Hepatocyte (in vitro differentiated cells): Measurements from ENCODE around the gene HRAS. TPM values are rescaled to one million over a fixed set of nuclear protein-coding genes. Genes with fewer than 3 reads are reported as not detected.

ENCODE experiments used
- DNase-seq: peaks from one replicate; pipeline ENCODE4 v3.0.0-alpha.2; 2016; ENCODE audit warnings: low spot score
- H2AFZ ChIP-seq: fragments of 200-600 bp; sonication (generic); 2 replicates; pipeline ENCODE4 v1.6.0; 2016; ENCODE audit warnings: antibody characterized with exemption, mild to moderate bottlenecking
- H3K27ac ChIP-seq: fragments of 200-600 bp; sonication (generic); 2 replicates; pipeline ENCODE4 v1.5.1; 2016; ENCODE audit warnings: mild to moderate bottlenecking
- H3K27me3 ChIP-seq: fragments of 200-600 bp; sonication (generic); 2 replicates; pipeline ENCODE4 v1.6.1; 2016
- H3K36me3 ChIP-seq: fragments of 200-600 bp; sonication (generic); replicated peaks from 2 replicates; pipeline ENCODE4 v1.5.1; 2016; ENCODE audit warnings: low read depth; ENCODE audit not compliant: insufficient read depth
- H3K4me1 ChIP-seq: fragments of 200-600 bp; sonication (generic); 2 replicates; pipeline ENCODE4 v1.5.1; 2016; ENCODE audit warnings: mild to moderate bottlenecking, moderate library complexity; ENCODE audit not compliant: insufficient read depth
- H3K4me2 ChIP-seq: fragments of 200-600 bp; sonication (generic); 2 replicates; pipeline ENCODE4 v1.6.0; 2016
- H3K4me3 ChIP-seq: fragments of 200-600 bp; sonication (generic); 2 replicates; pipeline ENCODE4 v1.5.1; 2016; ENCODE audit warnings: mild to moderate bottlenecking
- H3K79me2 ChIP-seq: fragments of 200-600 bp; sonication (generic); 2 replicates; pipeline ENCODE4 v1.6.0; 2017; ENCODE audit warnings: mild to moderate bottlenecking
- H3K9me2 ChIP-seq: fragments of 200-600 bp; sonication (generic); replicated peaks from 2 replicates; pipeline ENCODE4 v1.6.0; 2017; ENCODE audit warnings: mild to moderate bottlenecking; ENCODE audit not compliant: insufficient read depth
- H3K9me3 ChIP-seq: fragments of 200-600 bp; sonication (generic); 2 replicates; pipeline ENCODE4 v1.5.1; 2016; ENCODE audit warnings: low read depth, mild to moderate bottlenecking
- H4K20me1 ChIP-seq: fragments of 200-600 bp; sonication (generic); 2 replicates; pipeline ENCODE4 v1.6.0; 2016; ENCODE audit warnings: mild to moderate bottlenecking; ENCODE audit not compliant: insufficient read depth, poor library complexity, severe bottlenecking
- CTCF ChIP-seq: fragments of 200-600 bp; sonication (generic); IDR thresholded peaks from 2 replicates; pipeline ENCODE4 v1.5.1; 2016; ENCODE audit warnings: antibody characterized with exemption, mild to moderate bottlenecking; ENCODE audit not compliant: poor library complexity
- EZH2 ChIP-seq: fragments of 200-600 bp; sonication (generic); IDR thresholded peaks from 2 replicates; pipeline ENCODE4 v1.6.1; 2016; ENCODE audit warnings: antibody characterized with exemption, mild to moderate bottlenecking, borderline replicate concordance
- EZH2phosphoT487 ChIP-seq: fragments of 200-600 bp; sonication (generic); IDR thresholded peaks from one replicate; pipeline ENCODE4 v1.6.1; 2018; ENCODE audit warnings: antibody characterized with exemption, mild to moderate bottlenecking, low read depth, moderate library complexity; ENCODE audit not compliant: unreplicated experiment, severe bottlenecking
- WGBS: methylation state at CpG from one replicate; pipeline ENCODE4 v1.1.6; 2016; ENCODE audit warnings: low lambda C conversion rate; ENCODE audit errors: missing lambda C conversion rate; 5-methylcytosine and 5-hydroxymethylcytosine counted together
- polyA plus RNA-seq: library from polyadenylated mRNA; unstranded; fragments of >200 nt; fragmentation: Nextera tagmentation; extraction: Ambion mirVana; gene quantifications from 2 replicates; pipeline ENCODE4 v1.2.1, GENCODE V29; 2016
- total RNA-seq: library from RNA; depleted of rRNA; stranded (reverse); fragments of >200 nt; gene quantifications from 2 replicates; pipeline ENCODE4 v1.2.3, GENCODE V29; 2014

Gene HRAS
- total RNA-seq (19.3 and 28.4 TPM in 2 replicates), polyA plus RNA-seq (57.9 and 84.0 TPM in 2 replicates)

GRCh38 chr11:535519-536454 is at the start of gene HRAS:
TSS of gene HRAS (minus strand) at chr11:535576.
- Histone ChIP-seq H3K9me3 (no peaks in the 10 kb centered on the region), H3K79me2 (peaks cover 10% of the 10 kb centered on the region), H3K27me3 (no peaks in the 10 kb centered on the region), H3K4me3 (peak within 1 kb of the TSS; percentile 77), H3K4me2 (peak within 1 kb of the TSS; percentile 99), H2AFZ (peak within 1 kb of the TSS; percentile 52), H3K27ac (peak within 1 kb of the TSS; percentile 87), H3K36me3 (no peaks in the 10 kb centered on the region), H3K9me2 (no peaks in the 10 kb centered on the region), H3K4me1 (peaks cover 25% of the 10 kb centered on the region), H4K20me1 (peaks cover 15% of the 10 kb centered on the region)
- peak; percentile 99 for DNase-seq
- 5% methylated on average over 35 of the region's 97 CpGs for WGBS
- TF ChIP-seq CTCF (no peak), EZH2phosphoT487 (no peak), EZH2 (no peak)

DNA sequence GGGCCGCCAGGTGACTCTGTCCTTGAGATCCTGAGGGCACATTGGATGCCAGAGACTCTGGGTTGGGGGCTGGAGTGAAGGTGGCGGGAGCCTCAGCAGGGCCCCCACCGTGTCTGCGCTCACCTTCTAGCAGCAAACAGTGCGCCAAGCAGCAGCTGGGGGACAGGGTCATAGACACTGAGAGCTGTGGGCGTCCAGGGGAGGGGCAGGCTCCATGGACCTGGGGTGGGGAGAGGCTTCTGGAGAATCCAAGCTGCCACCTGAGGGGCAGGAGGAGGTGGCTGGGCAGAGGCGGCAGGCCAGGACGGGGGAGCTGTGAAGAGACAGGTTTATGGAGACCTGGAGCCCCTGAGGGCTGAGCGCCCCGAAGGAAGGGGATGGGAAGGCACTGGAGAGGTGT is 48.9 kb upstream of the HRAS start:
- no peak overlapping the region for H2AFZ ChIP-seq
- H3K79me2 ChIP-seq = peaks cover 75% of the 10 kb centered on the region
- H3K27me3 ChIP-seq = no peaks in the 10 kb centered on the region
- H3K36me3 ChIP-seq = no peaks in the 10 kb centered on the region
- peaks cover 40% of the 10 kb centered on the region for H3K4me1 ChIP-seq
- TF ChIP-seq EZH2 (no peak), CTCF (no peak), EZH2phosphoT487 (no peak)
- H3K9me3 ChIP-seq = no peaks in the 10 kb centered on the region
- no peak overlapping the region for H3K27ac ChIP-seq
- DNase-seq = no peak
- no peak overlapping the region for H3K4me2 ChIP-seq
- no peak overlapping the region for H3K4me3 ChIP-seq
- H4K20me1 ChIP-seq = peaks cover 59% of the 10 kb centered on the region
- WGBS = 98% methylated on average over 8 of the region's 10 CpGs
- H3K9me2 ChIP-seq = no peaks in the 10 kb centered on the region

GRCh38 chr11:581752-582151 is 46.4 kb upstream of the HRAS start:
- Histone ChIP-seq H4K20me1 (peaks cover 79% of the 10 kb centered on the region), H3K4me2 (no peak overlapping the region), H3K27ac (no peak overlapping the region), H2AFZ (no peak overlapping the region), H3K27me3 (no peaks in the 10 kb centered on the region), H3K9me3 (no peaks in the 10 kb centered on the region), H3K79me2 (peaks cover 91% of the 10 kb centered on the region), H3K36me3 (no peaks in the 10 kb centered on the region), H3K9me2 (no peaks in the 10 kb centered on the region), H3K4me1 (peaks cover 43% of the 10 kb centered on the region), H3K4me3 (no peak overlapping the region)
- no peak for TF ChIP-seq EZH2
- TF ChIP-seq EZH2phosphoT487 = no peak
- TF ChIP-seq CTCF = no peak
- no peak for DNase-seq
- 96% methylated on average over 17 of the region's 17 CpGs for WGBS
